CD14-positive monocyte (primary cell): ENCODE data around the gene ADPRM. TPM values are rescaled to one million over a fixed set of nuclear protein-coding genes. Genes with fewer than 3 reads are reported as not detected.

Source experiments
- DNase-seq, 3 donors: peaks; one replicate each; pipeline ENCODE4 v3.0.0-alpha.2; 2011 to 2022
- H2AFZ ChIP-seq: 2 replicates; pipeline ENCODE4 v1.6.0; 2012; ENCODE audit warnings: mild to moderate bottlenecking, low read depth, low read length, inconsistent platforms; ENCODE audit not compliant: insufficient read depth, poor library complexity, severe bottlenecking
- H3K27ac ChIP-seq, 2 donors: 1 replicate in 1 of 2; 2 replicates in 1 of 2; pipeline ENCODE4 v1.5.1; 2012 to 2013; ENCODE audit warnings: low read length in 2 of 2, control low read depth in 1 of 2, inconsistent platforms in 1 of 2, low read depth in 1 of 2, mild to moderate bottlenecking in 1 of 2
- H3K27me3 ChIP-seq, 2 donors: one replicate each; pipeline versions ENCODE4 v1.6.0 to v1.6.1; 2011 to 2013; ENCODE audit warnings: low read length in 2 of 2; ENCODE audit not compliant: control insufficient read depth in 2 of 2, insufficient read depth in 2 of 2
- H3K36me3 ChIP-seq, 2 donors: replicated peaks in 1 of 2; 1 replicate in 1 of 2; 2 replicates in 1 of 2; pipeline versions ENCODE4 v1.5.1 to v1.6.1; 2012 to 2013; ENCODE audit warnings: low read length in 2 of 2, control low read depth in 1 of 2, inconsistent platforms in 1 of 2, mild to moderate bottlenecking in 1 of 2; ENCODE audit not compliant: insufficient read depth in 2 of 2, control insufficient read depth in 1 of 2
- H3K4me1 ChIP-seq, 2 donors: 1 replicate in 1 of 2; 2 replicates in 1 of 2; pipeline versions ENCODE4 v1.5.1 to v1.6.1; 2012 to 2013; ENCODE audit warnings: low read length in 2 of 2, control low read depth in 1 of 2, inconsistent platforms in 1 of 2, mild to moderate bottlenecking in 1 of 2, moderate library complexity in 1 of 2; ENCODE audit not compliant: insufficient read depth in 2 of 2, control insufficient read depth in 1 of 2
- H3K4me2 ChIP-seq: replicated peaks from 2 replicates; pipeline ENCODE3; 2012; ENCODE audit warnings: low read length, moderate library complexity, mild to moderate bottlenecking; ENCODE audit not compliant: poor library complexity, severe bottlenecking; ENCODE audit errors: extremely low read depth
- H3K4me3 ChIP-seq, 3 experiments: fragments of 200-600 bp in 1 of 3; sonication (generic) in 1 of 3; replicated peaks in 1 of 3; 1 replicate in 2 of 3; 2 replicates in 1 of 3; pipeline ENCODE4 v1.5.1; 2011 to 2013; ENCODE audit warnings: low read length in 3 of 3, mild to moderate bottlenecking in 3 of 3, control low read depth in 2 of 3, low read depth in 2 of 3, inconsistent platforms in 1 of 3, moderate library complexity in 1 of 3
- H3K79me2 ChIP-seq: 2 replicates; pipeline ENCODE4 v1.6.0; 2012; ENCODE audit warnings: mild to moderate bottlenecking, control low read depth, inconsistent platforms, low read length, moderate library complexity; ENCODE audit not compliant: insufficient read depth
- H3K9ac ChIP-seq: 2 replicates; pipeline ENCODE4 v1.6.0; 2017; ENCODE audit warnings: low read length, mild to moderate bottlenecking; ENCODE audit not compliant: insufficient read depth, poor library complexity, severe bottlenecking
- H3K9me3 ChIP-seq, 2 donors: replicated peaks in 1 of 2; 1 replicate in 1 of 2; 2 replicates in 1 of 2; pipeline versions ENCODE4 v1.5.1 to v1.6.1; 2012 to 2013; ENCODE audit warnings: low read length in 2 of 2, control low read depth in 1 of 2; ENCODE audit not compliant: control insufficient read depth in 1 of 2, insufficient read depth in 1 of 2
- H4K20me1 ChIP-seq: 2 replicates; pipeline ENCODE4 v1.6.0; 2012; ENCODE audit warnings: mild to moderate bottlenecking, low read length, control low read depth, moderate library complexity; ENCODE audit not compliant: insufficient read depth
- H3K27ac Mint-ChIP-seq, 7 donors: one replicate each; pipeline ENCODE4 v1.8.0; 2020; ENCODE audit warnings: mild to moderate bottlenecking in 7 of 7, mixed read lengths in 7 of 7, moderate library complexity in 6 of 7, inconsistent platforms in 2 of 7
- H3K27me3 Mint-ChIP-seq, 3 donors: one replicate each; pipeline ENCODE4 v1.8.0; 2021 to 2022; ENCODE audit warnings: low read depth in 3 of 3, mild to moderate bottlenecking in 3 of 3, mixed read lengths in 3 of 3, moderate library complexity in 3 of 3, inconsistent platforms in 1 of 3
- H3K36me3 Mint-ChIP-seq, 2 donors: one replicate each; pipeline ENCODE4 v1.8.0; 2020; ENCODE audit warnings: mixed read lengths in 2 of 2, inconsistent platforms in 1 of 2, mild to moderate bottlenecking in 1 of 2
- H3K4me1 Mint-ChIP-seq: one replicate; pipeline ENCODE4 v1.8.0; 2020; ENCODE audit warnings: mild to moderate bottlenecking, mixed read lengths
- H3K4me3 Mint-ChIP-seq, 2 donors: one replicate each; pipeline ENCODE4 v1.8.0; 2020; ENCODE audit warnings: mild to moderate bottlenecking in 2 of 2, mixed read lengths in 2 of 2, moderate library complexity in 1 of 2
- H3K9me3 Mint-ChIP-seq, 7 donors: one replicate each; pipeline ENCODE4 v1.8.0; 2020 to 2022; ENCODE audit warnings: mixed read lengths in 7 of 7, mild to moderate bottlenecking in 6 of 7, moderate library complexity in 6 of 7, inconsistent platforms in 2 of 7
- WGBS: methylation state at CpG from one replicate; pipeline ENCODE4 v1.1.5; 2013; ENCODE audit warnings: missing lambda C conversion rate; ENCODE audit not compliant: insufficient coverage; 5-methylcytosine and 5-hydroxymethylcytosine counted together
- intact Hi-C, 2 donors: fragments of 100-400 bp; cut with micrococcal nuclease; formaldehyde crosslinking; loops; one replicate each; pipeline versions ENCODE4 v1.15.0 to v1.15.1; 2023
- polyA plus RNA-seq, 3 donors: library from polyadenylated mRNA; depleted of rRNA in 1 of 3; unstranded in 2 of 3; stranded (reverse) in 1 of 3; fragments of 300-500 nt in 2 of 3; fragments of >200 nt in 1 of 3; fragmentation: Illumina TruSeq in 2 of 3; gene quantifications; 1 replicate in 2 of 3; 2 replicates in 1 of 3; pipeline ENCODE4 v1.2.3, GENCODE V29; 2012 to 2021
- TF ChIP-seq, protein P1 (sequence below): fragments of 200-600 bp; IDR thresholded peaks from one replicate; pipeline ENCODE4 v1.8.0; 2022; ENCODE audit warnings: antibody characterized with exemption, mild to moderate bottlenecking

Gene ADPRM
- polyA plus RNA-seq, 3 donors = 6.0 to 9.3 (median 7.5) TPM

DNA sequence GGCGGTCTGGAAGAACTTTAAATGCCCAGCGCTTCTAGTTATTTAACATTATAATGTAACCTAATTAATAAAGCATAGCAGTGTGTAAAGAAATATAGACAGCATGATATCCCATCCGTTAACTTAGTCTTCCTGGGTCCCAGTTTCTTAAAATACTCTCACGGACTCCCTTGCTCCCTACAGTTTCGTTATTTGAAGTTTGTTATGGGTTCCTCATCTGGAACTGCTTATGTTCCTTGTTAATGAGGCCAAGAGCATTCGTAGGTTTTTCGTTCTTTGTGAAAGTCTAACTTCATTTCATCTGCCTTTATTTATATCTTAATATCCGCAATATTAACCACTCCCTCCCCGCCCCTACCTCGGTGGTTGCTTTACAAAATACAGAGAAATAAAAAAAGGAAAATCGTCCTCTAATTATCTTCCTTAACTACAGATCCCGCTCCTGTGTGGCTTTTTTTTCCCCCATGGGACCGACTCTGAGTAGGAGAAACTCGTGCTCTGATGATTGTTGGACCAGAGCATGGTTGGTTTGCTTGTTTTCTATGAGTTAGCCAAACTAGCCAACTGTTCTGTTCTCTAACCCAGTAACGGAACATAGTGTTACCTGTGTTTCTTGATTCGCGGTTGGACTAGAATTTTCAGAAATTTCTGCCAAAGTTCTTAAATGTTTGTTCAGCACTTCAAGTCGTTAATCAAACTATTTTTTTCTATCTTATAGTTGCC lies 863 bp downstream of the ADPRM start:
- intact Hi-C loops = no loop called here
- Histone ChIP-seq H3K79me2 (peaks cover 80% of the 10 kb centered on the region), H3K4me1 (peaks cover 22% of the 10 kb centered on the region in 2 donors), H3K9me3 (no peaks in the 10 kb centered on the region), H2AFZ (peak overlapping the region; percentile 99), H3K4me2 (peak overlapping the region; percentile 89), H4K20me1 (peaks cover 11% of the 10 kb centered on the region), H3K27me3 (no peaks in the 10 kb centered on the region), H3K4me3 (peak overlapping the region; percentile 81 to 93 (median 88)), H3K36me3 (peaks cover 18 to 23% of the 10 kb centered on the region in 2 donors), H3K9ac (peak overlapping the region; percentile 96), H3K27ac (peak overlapping the region; percentile 94)
- WGBS = 0% methylated on average over 1 of the region's 18 CpGs
- Mint-ChIP-seq H3K27ac (peak overlapping the region; percentile 88 to 96 (median 96)), H3K9me3 (no peaks in the 10 kb centered on the region), H3K36me3 (peaks cover 18 to 20% of the 10 kb centered on the region in 2 donors), H3K4me3 (peak overlapping the region; percentile 93 to 96), H3K27me3 (peaks cover 0 to 2% (median 0%) of the 10 kb centered on the region in 3 donors), H3K4me1 (peaks cover 33% of the 10 kb centered on the region)
- DNase-seq = peak in 2 of 3 donors; percentile 25 to 28
- TF ChIP-seq, protein P1, sequence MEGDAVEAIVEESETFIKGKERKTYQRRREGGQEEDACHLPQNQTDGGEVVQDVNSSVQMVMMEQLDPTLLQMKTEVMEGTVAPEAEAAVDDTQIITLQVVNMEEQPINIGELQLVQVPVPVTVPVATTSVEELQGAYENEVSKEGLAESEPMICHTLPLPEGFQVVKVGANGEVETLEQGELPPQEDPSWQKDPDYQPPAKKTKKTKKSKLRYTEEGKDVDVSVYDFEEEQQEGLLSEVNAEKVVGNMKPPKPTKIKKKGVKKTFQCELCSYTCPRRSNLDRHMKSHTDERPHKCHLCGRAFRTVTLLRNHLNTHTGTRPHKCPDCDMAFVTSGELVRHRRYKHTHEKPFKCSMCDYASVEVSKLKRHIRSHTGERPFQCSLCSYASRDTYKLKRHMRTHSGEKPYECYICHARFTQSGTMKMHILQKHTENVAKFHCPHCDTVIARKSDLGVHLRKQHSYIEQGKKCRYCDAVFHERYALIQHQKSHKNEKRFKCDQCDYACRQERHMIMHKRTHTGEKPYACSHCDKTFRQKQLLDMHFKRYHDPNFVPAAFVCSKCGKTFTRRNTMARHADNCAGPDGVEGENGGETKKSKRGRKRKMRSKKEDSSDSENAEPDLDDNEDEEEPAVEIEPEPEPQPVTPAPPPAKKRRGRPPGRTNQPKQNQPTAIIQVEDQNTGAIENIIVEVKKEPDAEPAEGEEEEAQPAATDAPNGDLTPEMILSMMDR = no peak

DNA sequence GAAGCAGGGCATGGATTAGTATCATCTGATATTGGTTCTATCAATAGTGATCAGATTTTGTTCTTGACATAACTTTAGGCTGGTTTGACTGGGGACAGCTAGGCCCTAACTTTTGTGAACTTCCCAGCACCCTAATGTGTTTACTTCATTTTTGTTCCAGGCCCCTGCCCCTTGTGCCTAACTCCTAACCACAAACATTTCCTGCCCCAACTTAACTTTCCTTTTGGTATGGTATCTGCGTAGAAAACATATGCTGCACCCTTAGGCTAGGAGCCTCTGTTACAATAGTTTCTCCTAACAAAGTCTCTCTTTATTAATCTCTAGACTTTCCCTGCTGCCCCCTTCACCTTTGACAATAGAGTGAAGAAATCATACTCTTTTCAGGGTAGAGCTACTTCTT lies 2.5 kb downstream of the ADPRM start:
- WGBS = no CpG with 5 or more reads among the region's 1 CpG
- H3K27ac Mint-ChIP-seq = peak overlapping the region in 3 of 7 donors; percentile 46 to 74 (median 68)
- Histone ChIP-seq H3K9ac (no peak overlapping the region), H3K36me3 (peaks cover 5 to 11% of the 10 kb centered on the region in 2 donors), H3K27ac (no peak overlapping the region), H3K9me3 (no peaks in the 10 kb centered on the region), H3K4me1 (peaks cover 22% of the 10 kb centered on the region in 2 donors), H4K20me1 (peaks cover 11% of the 10 kb centered on the region), H3K79me2 (peaks cover 78% of the 10 kb centered on the region), H3K27me3 (no peaks in the 10 kb centered on the region), H3K4me2 (no peak overlapping the region), H3K4me3 (no peak overlapping the region), H2AFZ (no peak overlapping the region)
- H3K4me3 Mint-ChIP-seq = no peak overlapping the region
- peaks cover 7 to 10% of the 10 kb centered on the region in 2 donors for H3K36me3 Mint-ChIP-seq
- DNase-seq = no peak
- peaks cover 0 to 2% (median 0%) of the 10 kb centered on the region in 3 donors for H3K27me3 Mint-ChIP-seq
- TF ChIP-seq, protein P1 = no peak
- peaks cover 33% of the 10 kb centered on the region for H3K4me1 Mint-ChIP-seq
- H3K9me3 Mint-ChIP-seq = no peaks in the 10 kb centered on the region
- intact Hi-C loops = no loop called here
